Tibial nerve (tissue), 4 donors: ENCODE measurements around the gene MARCHF6. TPM values are rescaled to one million over a fixed set of nuclear protein-coding genes. Genes with fewer than 3 reads are reported as not detected.

Source experiments
- DNase-seq, 2 donors: peaks; one replicate each; pipeline ENCODE4 v3.0.0-alpha.2; 2019; ENCODE audit warnings: low spot score in 2 of 2
- H3K27ac ChIP-seq, 4 donors: fragments of 200-600 bp; sonication (generic) in 3 of 4; one replicate each; pipeline ENCODE4 v1.5.1; 2017 to 2019; ENCODE audit warnings: mild to moderate bottlenecking in 1 of 4
- H3K27me3 ChIP-seq, 2 donors: fragments of 200-600 bp; sonication (generic) in 1 of 2; one replicate each; pipeline versions ENCODE4 v1.5.1 to v1.6.0; 2017 to 2019
- H3K36me3 ChIP-seq, 3 donors: fragments of 200-600 bp; sonication (generic); one replicate each; pipeline ENCODE4 v1.5.1; 2018 to 2019
- H3K4me1 ChIP-seq, 4 donors: fragments of 200-600 bp; sonication (generic) in 3 of 4; one replicate each; pipeline ENCODE4 v1.5.1; 2017 to 2019
- H3K4me3 ChIP-seq, 4 donors: fragments of 200-600 bp; sonication (generic) in 3 of 4; one replicate each; pipeline ENCODE4 v1.5.1; 2017 to 2019; ENCODE audit warnings: mild to moderate bottlenecking in 1 of 4, moderate library complexity in 1 of 4
- H3K9me3 ChIP-seq, 4 donors: fragments of 200-600 bp; sonication (generic) in 3 of 4; one replicate each; pipeline ENCODE4 v1.5.1; 2017 to 2019
- CTCF ChIP-seq, 5 experiments: fragments of 200-600 bp in 3 of 5; fragments of 450-650 bp in 2 of 5; sonication (generic) in 3 of 5; IDR thresholded peaks; one replicate each; pipeline ENCODE4 v1.5.1; 2016 to 2019; ENCODE audit warnings: antibody characterized with exemption in 5 of 5, mild to moderate bottlenecking in 3 of 5, moderate library complexity in 2 of 5
- EP300 ChIP-seq, 2 donors: sonication (generic); formaldehyde crosslinking; IDR thresholded peaks; one replicate each; pipeline ENCODE4 v1.6.1; 2017; ENCODE audit warnings: antibody characterized with exemption in 2 of 2, mild to moderate bottlenecking in 1 of 2
- POLR2A ChIP-seq, 2 donors: fragments of 450-650 bp; IDR thresholded peaks; one replicate each; pipeline ENCODE4 v1.6.1; 2017; ENCODE audit warnings: antibody characterized with exemption in 2 of 2, mild to moderate bottlenecking in 2 of 2, moderate library complexity in 2 of 2
- WGBS, 2 donors: methylation state at CpG; one replicate each; pipeline ENCODE4 v1.1.5; 2018; 5-methylcytosine and 5-hydroxymethylcytosine counted together
- total RNA-seq, 4 donors: library from RNA; depleted of rRNA; stranded (reverse); fragments of >200 nt; gene quantifications; one replicate each; pipeline ENCODE4 v1.1.0, GENCODE V29; 2016

MARCHF6 gene
- total RNA-seq, 4 donors from 2014 or later, result 70.2 to 127 (median 110) TPM

- Histone ChIP-seq H3K36me3 (no peaks in the 10 kb centered on the region), H3K4me1 (peaks cover 0 to 61% (median 13%) of the 10 kb centered on the region in 4 donors), H3K4me3 (no peak overlapping the region), H3K27ac (no peak overlapping the region), H3K9me3 (no peaks in the 10 kb centered on the region), H3K27me3 (no peaks in the 10 kb centered on the region)
- DNase-seq, result no peak
- WGBS, 2 donors, result 72 to 85% methylated on average over 2 of the region's 2 CpGs
- TF ChIP-seq EP300 (IDR thresholded peaks at IDR 0.05), result no peak
- TF ChIP-seq CTCF (IDR thresholded peaks at IDR 0.05), result no peak
- TF ChIP-seq POLR2A (IDR thresholded peaks at IDR 0.05), result no peak
Measured at GRCh38 chr5:10358999-10359398, 5.5 kb downstream of the MARCHF6 start.

- TF ChIP-seq POLR2A (IDR thresholded peaks at IDR 0.05) (no peak), CTCF (IDR thresholded peaks at IDR 0.05) (no peak), EP300 (IDR thresholded peaks at IDR 0.05) (no peak)
- Histone ChIP-seq H3K36me3 (no peaks in the 10 kb centered on the region), H3K4me1 (peaks cover 0 to 69% (median 13%) of the 10 kb centered on the region in 4 donors), H3K4me3 (no peak overlapping the region), H3K27me3 (no peaks in the 10 kb centered on the region), H3K27ac (no peak overlapping the region), H3K9me3 (no peaks in the 10 kb centered on the region)
- DNase-seq, result no peak
Measured at GRCh38 chr5:10360686-10361085, 7.2 kb downstream of the MARCHF6 start.

DNA sequence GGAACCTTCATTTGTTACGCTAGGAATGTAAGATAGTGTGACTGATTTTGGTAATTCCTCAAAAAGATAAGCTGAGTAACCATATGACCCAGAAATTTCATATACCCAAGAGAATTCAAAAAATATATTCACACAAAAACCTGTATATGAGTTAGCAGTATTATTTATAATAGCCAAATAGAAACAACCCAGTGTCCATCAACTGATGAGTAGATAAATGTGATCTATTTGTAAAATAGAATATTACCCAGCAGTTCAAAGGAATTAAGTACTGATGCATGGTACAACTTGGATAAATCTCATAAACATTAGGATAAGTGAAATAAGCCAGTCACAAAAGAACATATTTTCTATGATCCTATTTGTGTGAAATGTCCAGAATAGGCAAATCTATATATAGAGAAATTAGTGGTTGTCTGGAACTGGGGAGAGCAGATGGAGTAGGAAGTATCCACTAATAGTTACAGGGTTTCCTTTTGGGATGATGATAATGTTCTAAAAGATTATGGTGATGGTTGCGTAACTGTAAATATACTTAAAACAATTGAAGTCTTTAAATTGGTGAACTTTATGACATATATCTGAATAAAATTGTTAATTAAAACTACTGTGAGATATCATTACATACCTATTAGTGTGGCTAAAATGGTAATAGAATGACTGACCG is 10.2 kb downstream of the MARCHF6 start:
- no peak for DNase-seq
- TF ChIP-seq EP300 (IDR thresholded peaks at IDR 0.05) (no peak), POLR2A (IDR thresholded peaks at IDR 0.05) (no peak), CTCF (IDR thresholded peaks at IDR 0.05) (no peak)
- H3K27me3 ChIP-seq, result no peaks in the 10 kb centered on the region
- no peak overlapping the region for H3K27ac ChIP-seq
- no peak overlapping the region for H3K4me3 ChIP-seq
- WGBS, 2 donors, result 94 to 96% methylated on average over 3 of the region's 3 CpGs
- H3K4me1 ChIP-seq, result peaks cover 0 to 69% (median 25%) of the 10 kb centered on the region in 4 donors
- no peaks in the 10 kb centered on the region for H3K9me3 ChIP-seq
- H3K36me3 ChIP-seq, result no peaks in the 10 kb centered on the region

DNA sequence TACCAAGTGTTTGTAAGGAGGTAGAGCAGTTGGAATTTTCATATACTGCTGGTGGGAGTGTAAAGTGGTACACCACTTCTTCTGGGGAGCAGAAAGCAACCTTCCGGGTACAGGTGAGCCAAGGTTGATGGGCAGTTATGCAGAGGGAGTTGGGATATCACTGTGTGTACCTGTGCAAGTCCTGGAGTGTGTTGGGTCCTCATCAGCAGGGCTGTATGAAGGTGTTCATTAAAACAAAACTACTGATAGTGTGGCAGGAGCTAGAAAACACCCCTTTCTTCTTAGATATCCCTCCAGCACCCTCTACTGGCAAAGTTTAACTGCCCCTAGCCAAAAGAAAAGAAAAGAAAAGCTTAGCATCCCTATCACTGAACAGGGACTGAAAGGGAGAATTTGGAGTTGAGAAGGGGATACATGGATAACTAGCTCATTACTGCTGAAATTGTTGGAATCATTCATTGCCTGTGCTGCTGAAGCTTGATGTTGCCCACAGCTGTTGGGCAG is 10.7 kb downstream of the MARCHF6 start:
- DNase-seq, result no peak
- 96 to 100% methylated on average over 1 of the region's 1 CpG for WGBS, 2 donors
- TF ChIP-seq CTCF (IDR thresholded peaks at IDR 0.05) (no peak), EP300 (IDR thresholded peaks at IDR 0.05) (no peak), POLR2A (IDR thresholded peaks at IDR 0.05) (no peak)
- Histone ChIP-seq H3K27me3 (no peaks in the 10 kb centered on the region), H3K4me1 (peaks cover 0 to 72% (median 25%) of the 10 kb centered on the region in 4 donors), H3K27ac (no peak overlapping the region), H3K9me3 (no peaks in the 10 kb centered on the region), H3K36me3 (no peaks in the 10 kb centered on the region), H3K4me3 (no peak overlapping the region)

GRCh38 chr5:10365782-10366181 is 12.3 kb downstream of the MARCHF6 start:
- 85 to 92% methylated on average over 7 of the region's 7 CpGs for WGBS, 2 donors
- no peak overlapping the region for H3K4me3 ChIP-seq
- no peaks in the 10 kb centered on the region for H3K36me3 ChIP-seq
- no peaks in the 10 kb centered on the region for H3K27me3 ChIP-seq
- DNase-seq, result no peak
- H3K9me3 ChIP-seq, result no peaks in the 10 kb centered on the region
- peaks cover 0 to 78% (median 25%) of the 10 kb centered on the region in 4 donors for H3K4me1 ChIP-seq
- TF ChIP-seq CTCF (IDR thresholded peaks at IDR 0.05) (no peak), POLR2A (IDR thresholded peaks at IDR 0.05) (no peak), EP300 (IDR thresholded peaks at IDR 0.05) (no peak)
- peak overlapping the region in 1 of 4 donors; percentile 74 for H3K27ac ChIP-seq
